H1 (cell line): ENCODE results near the gene RNF141. TPM values are rescaled to one million over a fixed set of nuclear protein-coding genes. Genes with fewer than 3 reads are reported as not detected.

Experiments used
- CTCF ChIA-PET: fragments of 300-600 bp; sonication (Branson Sonifier 250); formaldehyde crosslinking; loops from one replicate; lab custom pipeline; 2021; ENCODE audit not compliant: partially characterized antibody; lab: Charles Lee
- POLR2A ChIA-PET: fragments of 300-600 bp; sonication (Branson Sonifier 250); formaldehyde crosslinking; loops from one replicate; lab custom pipeline; 2021; ENCODE audit warnings: inconsistent platforms; ENCODE audit not compliant: partially characterized antibody; lab: Charles Lee
- DNase-seq, 2 experiments: peaks; one replicate each; pipeline versions ENCODE4 v3.0.0 to v3.0.0-alpha.2; 2010 to 2022; ENCODE audit warnings: low spot score in 2 of 2, low read depth in 1 of 2, mixed read lengths in 1 of 2
- FAIRE-seq: peaks from 2 replicates; lab custom pipeline; 2011; peaks lifted over from hg19 to GRCh38; lab: Jason Lieb, UNC
- H2AFZ ChIP-seq: 2 replicates; pipeline ENCODE4 v1.8.1; 2012; ENCODE audit warnings: low read length, inconsistent platforms
- H2AK5ac ChIP-seq: 2 replicates; pipeline ENCODE4 v1.6.1; 2013; ENCODE audit warnings: low read depth, low read length
- H2BK120ac ChIP-seq: replicated peaks from 2 replicates; pipeline ENCODE3; 2013; ENCODE audit warnings: low read depth, low read length, inconsistent platforms
- H2BK12ac ChIP-seq: 2 replicates; pipeline ENCODE4 v1.6.1; 2013; ENCODE audit warnings: low read depth, low read length
- H2BK15ac ChIP-seq: 2 replicates; pipeline ENCODE4 v1.6.1; 2013; ENCODE audit warnings: low read length
- H2BK20ac ChIP-seq: 2 replicates; pipeline ENCODE4 v1.6.1; 2013; ENCODE audit warnings: low read length
- H2BK5ac ChIP-seq: 2 replicates; pipeline ENCODE4 v1.6.1; 2013; ENCODE audit warnings: low read depth, low read length
- H3K14ac ChIP-seq: 2 replicates; pipeline ENCODE4 v1.6.1; 2013; ENCODE audit warnings: inconsistent platforms; ENCODE audit not compliant: insufficient read length
- H3K18ac ChIP-seq: 2 replicates; pipeline ENCODE4 v1.6.1; 2013; ENCODE audit warnings: low read length; ENCODE audit errors: extremely low read depth
- H3K23ac ChIP-seq: 2 replicates; pipeline ENCODE4 v1.6.1; 2013; ENCODE audit warnings: inconsistent platforms; ENCODE audit not compliant: insufficient read length
- H3K23me2 ChIP-seq: 2 replicates; pipeline ENCODE4 v1.6.1; 2013; ENCODE audit warnings: low read depth, low read length
- H3K27ac ChIP-seq: 2 replicates; pipeline ENCODE4 v1.6.1; 2011; ENCODE audit warnings: low read depth, low read length, inconsistent platforms
- H3K27me3 ChIP-seq, 4 experiments: replicated peaks in 1 of 4; 1 replicate in 1 of 4; 2 replicates in 3 of 4; pipeline versions ENCODE4 v1.6.1 to v1.8.1; 2011 to 2013; ENCODE audit warnings: low read length in 3 of 4, mild to moderate bottlenecking in 3 of 4, inconsistent platforms in 2 of 4, mixed read lengths in 2 of 4, moderate library complexity in 1 of 4; ENCODE audit not compliant: control insufficient read depth in 3 of 4, insufficient read depth in 3 of 4; ENCODE audit errors: extremely low read depth in 1 of 4
- H3K36me3 ChIP-seq, 4 experiments: 2 replicates each; pipeline versions ENCODE4 v1.6.1 to v1.8.1; 2011 to 2013; ENCODE audit warnings: mild to moderate bottlenecking in 4 of 4, low read length in 3 of 4, moderate library complexity in 2 of 4, control low read depth in 1 of 4, inconsistent platforms in 1 of 4; ENCODE audit not compliant: insufficient read depth in 4 of 4, control insufficient read depth in 2 of 4
- H3K4ac ChIP-seq: replicated peaks from 2 replicates; pipeline ENCODE3; 2013; ENCODE audit warnings: low read length, low read depth, mixed read lengths, inconsistent platforms; ENCODE audit not compliant: insufficient read length
- H3K4me1 ChIP-seq, 4 experiments: replicated peaks in 1 of 4; 1 replicate in 1 of 4; 2 replicates in 3 of 4; pipeline versions ENCODE4 v1.6.1 to v1.8.1; 2011 to 2013; ENCODE audit warnings: low read length in 3 of 4, inconsistent platforms in 2 of 4, mixed read lengths in 1 of 4; ENCODE audit not compliant: insufficient read depth in 4 of 4, control insufficient read depth in 3 of 4
- H3K4me2 ChIP-seq, 2 experiments: 2 replicates each; pipeline versions ENCODE4 v1.6.1 to v1.8.1; 2011 to 2013; ENCODE audit warnings: low read depth in 2 of 2, low read length in 2 of 2, control low read depth in 1 of 2, inconsistent platforms in 1 of 2, mild to moderate bottlenecking in 1 of 2; ENCODE audit not compliant: insufficient read depth in 1 of 2
- H3K4me3 ChIP-seq, 4 experiments: fragments of 200-600, 300-600 bp in 1 of 4; sonication (generic), shearing (Covaris generic), sonication (Bioruptor Twin) in 1 of 4; 2 replicates each; pipeline versions ENCODE4 v1.5.1 to v1.8.1; 2011 to 2016; ENCODE audit warnings: low read length in 4 of 4, low read depth in 3 of 4, control low read depth in 2 of 4, inconsistent platforms in 2 of 4, mild to moderate bottlenecking in 2 of 4, mixed read lengths in 1 of 4, moderate library complexity in 1 of 4; ENCODE audit not compliant: insufficient read depth in 2 of 4; ENCODE audit errors: extremely low read depth in 1 of 4
- H3K56ac ChIP-seq: replicated peaks from 2 replicates; pipeline ENCODE3; 2013; ENCODE audit warnings: low read depth, mild to moderate bottlenecking, mixed read lengths, low read length, inconsistent platforms; ENCODE audit not compliant: insufficient read length
- H3K79me1 ChIP-seq: 2 replicates; pipeline ENCODE4 v1.6.1; 2013; ENCODE audit warnings: low read depth, low read length, control low read depth
- H3K79me2 ChIP-seq, 2 experiments: 2 replicates each; pipeline versions ENCODE4 v1.6.1 to v1.8.1; 2012 to 2013; ENCODE audit warnings: low read length in 2 of 2, mild to moderate bottlenecking in 2 of 2, inconsistent platforms in 1 of 2; ENCODE audit not compliant: insufficient read depth in 2 of 2, control insufficient read depth in 1 of 2
- H3K9ac ChIP-seq, 4 experiments: replicated peaks in 1 of 4; 1 replicate in 1 of 4; 2 replicates in 3 of 4; pipeline versions ENCODE4 v1.6.1 to v1.8.1; 2011 to 2013; ENCODE audit warnings: low read depth in 3 of 4, low read length in 3 of 4, control low read depth in 2 of 4, mild to moderate bottlenecking in 2 of 4, moderate library complexity in 2 of 4, inconsistent platforms in 1 of 4; ENCODE audit errors: extremely low read depth in 1 of 4
- H3K9me3 ChIP-seq, 2 experiments: 2 replicates each; pipeline versions ENCODE4 v1.6.1 to v1.8.1; 2012 to 2013; ENCODE audit warnings: mild to moderate bottlenecking in 2 of 2, moderate library complexity in 2 of 2, control low read depth in 1 of 2, inconsistent platforms in 1 of 2, low read depth in 1 of 2, low read length in 1 of 2, mixed read lengths in 1 of 2; ENCODE audit not compliant: insufficient read depth in 2 of 2
- H4K20me1 ChIP-seq, 2 experiments: replicated peaks in 1 of 2; 2 replicates each; pipeline versions ENCODE3 to v1.8.1; 2011 to 2013; ENCODE audit warnings: inconsistent platforms in 2 of 2, low read length in 2 of 2, mild to moderate bottlenecking in 1 of 2; ENCODE audit not compliant: insufficient read depth in 2 of 2, control insufficient read depth in 1 of 2
- H4K5ac ChIP-seq: 2 replicates; pipeline ENCODE4 v1.6.1; 2013; ENCODE audit warnings: low read length, low read depth, mixed read lengths, inconsistent platforms; ENCODE audit not compliant: insufficient read length
- H4K8ac ChIP-seq: 2 replicates; pipeline ENCODE4 v1.8.0; 2013; ENCODE audit warnings: mild to moderate bottlenecking, moderate library complexity, low read length, inconsistent platforms; ENCODE audit not compliant: insufficient read depth; ENCODE audit errors: extremely low read depth
- H4K91ac ChIP-seq: replicated peaks from 2 replicates; pipeline ENCODE3; 2013; ENCODE audit warnings: low read length, mixed read lengths, inconsistent platforms; ENCODE audit not compliant: insufficient read length
- BRCA1 ChIP-seq: IDR thresholded peaks from 2 replicates; pipeline ENCODE4 v1.6.1; 2012; ENCODE audit warnings: low read depth, low read length, improper control_type of control experiment
- CBX5 ChIP-seq: fragments of 300-800, 300-1000 bp; sonication (generic); IDR thresholded peaks from 2 replicates; pipeline ENCODE4 v1.7.1; 2016; ENCODE audit warnings: antibody characterized with exemption, low read length, low read depth
- GABPA ChIP-seq: IDR thresholded peaks from 2 replicates; pipeline ENCODE4 v1.6.1; 2011; ENCODE audit warnings: mild to moderate bottlenecking, low read length, moderate library complexity, borderline replicate concordance; ENCODE audit not compliant: insufficient read depth
- HDAC2 ChIP-seq, 2 experiments: fragments of 300-600 bp in 1 of 2; sonication (generic) in 1 of 2; IDR thresholded peaks; 2 replicates each; pipeline ENCODE4 v1.6.1; 2011 to 2012; ENCODE audit warnings: low read depth in 2 of 2, low read length in 2 of 2, mild to moderate bottlenecking in 2 of 2, moderate library complexity in 2 of 2, borderline replicate concordance in 1 of 2, inconsistent platforms in 1 of 2
- JUN ChIP-seq: IDR thresholded peaks from 2 replicates; pipeline ENCODE4 v1.6.1; 2011; ENCODE audit warnings: low read depth, mild to moderate bottlenecking, improper control_type of control experiment, low read length
- RFX5 ChIP-seq: IDR thresholded peaks from 2 replicates; pipeline ENCODE4 v1.6.1; 2011; ENCODE audit warnings: low read depth, low read length, improper control_type of control experiment, borderline replicate concordance
- SIX5 ChIP-seq: IDR thresholded peaks from 2 replicates; pipeline ENCODE4 v1.6.1; 2011; ENCODE audit warnings: mild to moderate bottlenecking, low read depth, low read length
- TCF12 ChIP-seq: IDR thresholded peaks from 2 replicates; pipeline ENCODE4 v1.6.1; 2011; ENCODE audit warnings: low read depth, mild to moderate bottlenecking, low read length
- YY1 ChIP-seq: IDR thresholded peaks from 2 replicates; pipeline ENCODE4 v1.6.1; 2011; ENCODE audit warnings: low read depth, mild to moderate bottlenecking, low read length
- WGBS, 2 experiments: shearing (Covaris generic) in 1 of 2; methylation state at CpG; one replicate each; pipeline versions ENCODE4 v1.1.6 to v1.1.7; 2013 to 2015; ENCODE audit warnings: low lambda C conversion rate in 2 of 2, mixed read lengths in 2 of 2, inconsistent platforms in 1 of 2, low coverage in 1 of 2, missing lambda C conversion rate in 1 of 2; ENCODE audit not compliant: insufficient replicate concordance in 2 of 2, insufficient coverage in 1 of 2, insufficient read length in 1 of 2; ENCODE audit errors: extremely low coverage in 1 of 2, missing lambda C conversion rate in 1 of 2; 5-methylcytosine and 5-hydroxymethylcytosine counted together
- polyA plus RNA-seq, 7 experiments: library from polyadenylated mRNA; depleted of rRNA in 3 of 7; stranded (reverse) in 5 of 7; unstranded in 2 of 7; fragments of >200 nt in 5 of 7; fragments of 200-250 nt in 2 of 7; gene quantifications; 1 replicate in 5 of 7; 2 replicates in 1 of 7; 4 replicates in 1 of 7; pipeline versions ENCODE4 v1.2.1 to v1.2.3, GENCODE V29; 2011 to 2013; ENCODE audit warnings: missing spikeins in 2 of 7, mixed read lengths in 2 of 7
- total RNA-seq: library from RNA; stranded (reverse); fragmentation: NEBNext Ultra II Directional; extraction: Animal tissue kit (Norgen Biotek cat#: 25700); gene quantifications from 2 replicates; pipeline ENCODE4 v1.2.1, GENCODE V29; 2021
- TF ChIP-seq, protein P1 (sequence below): IDR thresholded peaks from 2 replicates; pipeline ENCODE4 v1.6.1; 2011; ENCODE audit warnings: low read length, improper control_type of control experiment
- TF ChIP-seq, protein P2 (sequence below): IDR thresholded peaks from 2 replicates; pipeline ENCODE4 v1.6.1; 2012; ENCODE audit warnings: low read length, inconsistent platforms

The RNF141 gene
- total and polyA plus RNA-seq, 2 of the 8 experiments (the other 6 are each of a cell fraction or from before 2014, with no cell fraction given) = 8.5 to 22.8 TPM

DNA sequence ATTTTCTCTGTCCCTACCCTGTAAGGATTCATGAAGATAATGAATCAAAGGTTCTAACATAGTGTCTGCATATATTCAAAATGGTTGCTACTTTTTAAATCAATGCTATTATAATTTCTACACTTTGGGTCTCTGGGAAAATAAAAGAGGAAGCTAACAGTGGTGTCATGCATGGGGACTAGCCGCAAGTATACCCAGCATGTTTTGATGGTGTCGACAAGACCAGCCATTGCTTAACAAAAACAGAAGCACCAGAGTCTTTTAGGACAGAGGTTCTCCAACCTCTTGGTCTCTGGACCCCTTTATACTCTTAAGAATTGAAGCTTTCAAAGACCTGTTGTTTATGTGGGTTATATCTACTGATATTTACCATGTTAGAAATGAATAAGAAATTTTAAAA is 37.8 kb downstream of the RNF141 start:
- H3K4me1 ChIP-seq = 0 out of 7 replicates have a peak, but pooled peaks cover 0 to 3% (median 0%) of the 10 kb centered on the region in 4 experiments
- H3K56ac ChIP-seq = no peak overlapping the region
- no peak overlapping the region for H2BK120ac ChIP-seq
- no peak overlapping the region for H4K91ac ChIP-seq
- H2BK20ac ChIP-seq = no peak overlapping the region
- ChIA-PET CTCF (interaction anchor here (0.6 to 1.8 kb wide), 8 partner anchors 11 to 744 kb away, joined by 3 to 5 read pairs (median 3); partner anchors contain the start of gene RNF141), POLR2A (interaction anchor here (0.6 kb wide), 1 partner anchor 192 kb away, joined by 3 read pairs; no protein-coding TSS in a partner anchor)
- 82% methylated on average over 2 of the region's 2 CpGs; no CpG with 5 or more reads in 1 of the 2 experiments for WGBS, 2 experiments
- no peak overlapping the region for H4K5ac ChIP-seq
- H3K9me3 ChIP-seq = no peaks in the 10 kb centered on the region
- H3K14ac ChIP-seq = no peak overlapping the region
- no peak overlapping the region for H2BK12ac ChIP-seq
- H3K79me2 ChIP-seq = no peaks in the 10 kb centered on the region
- no peaks in the 10 kb centered on the region for H3K23me2 ChIP-seq
- peaks cover 0 to 9% of the 10 kb centered on the region in 2 experiments for H4K20me1 ChIP-seq
- no peak overlapping the region for H4K8ac ChIP-seq
- H2AK5ac ChIP-seq = no peak overlapping the region
- DNase-seq = no peak
- H2BK15ac ChIP-seq = no peak overlapping the region
- no peak overlapping the region for H3K4ac ChIP-seq
- H3K27ac ChIP-seq = no peak overlapping the region
- H3K27me3 ChIP-seq = no peaks in the 10 kb centered on the region; a peak in 1 of 7 replicates
- H3K79me1 ChIP-seq = no peaks in the 10 kb centered on the region
- no peak overlapping the region for H2AFZ ChIP-seq
- no peak overlapping the region for H3K4me2 ChIP-seq
- no peak overlapping the region for H3K23ac ChIP-seq
- no peaks in the 10 kb centered on the region; a peak in 1 of 8 replicates for H3K36me3 ChIP-seq
- H3K18ac ChIP-seq = no peak overlapping the region
- H3K9ac ChIP-seq = no peak overlapping the region
- no peak for FAIRE-seq
- H3K4me3 ChIP-seq = no peak overlapping the region
- no peak overlapping the region for H2BK5ac ChIP-seq
- TF ChIP-seq, protein P1, sequence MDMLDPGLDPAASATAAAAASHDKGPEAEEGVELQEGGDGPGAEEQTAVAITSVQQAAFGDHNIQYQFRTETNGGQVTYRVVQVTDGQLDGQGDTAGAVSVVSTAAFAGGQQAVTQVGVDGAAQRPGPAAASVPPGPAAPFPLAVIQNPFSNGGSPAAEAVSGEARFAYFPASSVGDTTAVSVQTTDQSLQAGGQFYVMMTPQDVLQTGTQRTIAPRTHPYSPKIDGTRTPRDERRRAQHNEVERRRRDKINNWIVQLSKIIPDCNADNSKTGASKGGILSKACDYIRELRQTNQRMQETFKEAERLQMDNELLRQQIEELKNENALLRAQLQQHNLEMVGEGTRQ = no peak
- TF ChIP-seq TCF12 (no peak), GABPA (no peak), YY1 (no peak), RFX5 (no peak), SIX5 (no peak), BRCA1 (no peak), JUN (no peak), HDAC2 (IDR thresholded peaks at IDR 0.05; ENCODE audit: borderline replicate concordance in 1 of 2, low read depth in 2 of 2, low read length in 2 of 2) (no peak), CBX5 (no peak)
- TF ChIP-seq, protein P2, sequence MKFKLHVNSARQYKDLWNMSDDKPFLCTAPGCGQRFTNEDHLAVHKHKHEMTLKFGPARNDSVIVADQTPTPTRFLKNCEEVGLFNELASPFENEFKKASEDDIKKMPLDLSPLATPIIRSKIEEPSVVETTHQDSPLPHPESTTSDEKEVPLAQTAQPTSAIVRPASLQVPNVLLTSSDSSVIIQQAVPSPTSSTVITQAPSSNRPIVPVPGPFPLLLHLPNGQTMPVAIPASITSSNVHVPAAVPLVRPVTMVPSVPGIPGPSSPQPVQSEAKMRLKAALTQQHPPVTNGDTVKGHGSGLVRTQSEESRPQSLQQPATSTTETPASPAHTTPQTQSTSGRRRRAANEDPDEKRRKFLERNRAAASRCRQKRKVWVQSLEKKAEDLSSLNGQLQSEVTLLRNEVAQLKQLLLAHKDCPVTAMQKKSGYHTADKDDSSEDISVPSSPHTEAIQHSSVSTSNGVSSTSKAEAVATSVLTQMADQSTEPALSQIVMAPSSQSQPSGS = no peak
